Measurements from ENCODE around the gene CEP170B. TPM values are rescaled to one million over a fixed set of nuclear protein-coding genes. Genes with fewer than 3 reads are reported as not detected.
A peak's percentile ranks its signal among the peaks of the same experiment; 100 is the strongest.

The CEP170B gene
- total and polyA plus RNA-seq, 2 of the 13 experiments (the other 11 are each of a cell fraction or from before 2014, with no cell fraction given) = 4.3 to 8.8 TPM

- TF ChIP-seq SP2 (CRISPR knock-in tag; IDR thresholded peaks at IDR 0.05) (no peak), ZBTB10 (CRISPR knock-in tag; IDR thresholded peaks at IDR 0.05; ENCODE audit: borderline replicate concordance) (no peak), ZBTB39 (CRISPR knock-in tag; IDR thresholded peaks at IDR 0.05) (no peak), ZMYM2 (CRISPR knock-in tag; IDR thresholded peaks at IDR 0.05) (0 out of 2 replicates have a peak, but pooled peaks have one; percentile 40), GABPB1 (CRISPR knock-in tag; IDR thresholded peaks at IDR 0.05) (peak; percentile 42; the same call in 1 of the 2 replicates), ZFP36L1 (CRISPR knock-in tag; IDR thresholded peaks at IDR 0.05) (no peak), ZFP90 (CRISPR knock-in tag; IDR thresholded peaks at IDR 0.05; ENCODE audit: borderline replicate concordance) (0 out of 2 replicates have a peak, but pooled peaks have one; percentile 16), TAF1 (CRISPR knock-in tag; IDR thresholded peaks at IDR 0.05) (no peak), ZBTB20 (CRISPR knock-in tag; IDR thresholded peaks at IDR 0.05; ENCODE audit: borderline replicate concordance, low read depth) (0 out of 2 replicates have a peak, but pooled peaks have one; percentile 47), ZNF432 (CRISPR knock-in tag; IDR thresholded peaks at IDR 0.05; ENCODE audit: borderline replicate concordance) (no peak), THAP7 (CRISPR knock-in tag; IDR thresholded peaks at IDR 0.05) (0 out of 2 replicates have a peak, but pooled peaks have one; percentile 36), ZSCAN31 (CRISPR knock-in tag; IDR thresholded peaks at IDR 0.05; ENCODE audit: low read depth) (0 out of 2 replicates have a peak, but pooled peaks have one; percentile 51), RARA (CRISPR knock-in tag; IDR thresholded peaks at IDR 0.05) (peak; percentile 15; the same call in 1 of the 2 replicates), PITX1 (CRISPR knock-in tag; IDR thresholded peaks at IDR 0.05) (peak; percentile 62; the same call in 1 of the 2 replicates), ZNF354B (CRISPR knock-in tag; IDR thresholded peaks at IDR 0.05) (no peak), ZNF781 (CRISPR knock-in tag; IDR thresholded peaks at IDR 0.05; ENCODE audit: borderline replicate concordance, not compliant biosample characterization) (peak; percentile 66), TBX2 (CRISPR knock-in tag; IDR thresholded peaks at IDR 0.05; ENCODE audit: borderline replicate concordance) (peak; percentile 77), E2F5 (CRISPR knock-in tag; conservative IDR thresholded peaks at IDR 0.05) (no peak; the same call in 1 of the 2 replicates), ZNF652 (CRISPR knock-in tag; IDR thresholded peaks at IDR 0.05; ENCODE audit: borderline replicate concordance, low read depth) (no peak), HNF1B (CRISPR knock-in tag; IDR thresholded peaks at IDR 0.05) (peak; percentile 16; the same call in 1 of the 2 replicates)
Measured at GRCh38 chr14:104827177-104828055, 37.7 kb upstream of the CEP170B start (continued).
